GM15510 (cell line): ENCODE measurements around the gene SEMA3E.

ENCODE experiments used
- POLR2A ChIP-seq: IDR thresholded peaks from 3 replicates; pipeline ENCODE4 v1.6.1; 2011; ENCODE audit warnings: borderline replicate concordance; ENCODE audit not compliant: insufficient read length; ENCODE audit errors: extremely low read depth

The SEMA3E gene

GRCh38 chr7:83599131-83599530, 49.8 kb downstream of the SEMA3E start:
- no peak for TF ChIP-seq POLR2A

GRCh38 chr7:83593921-83594475, 54.9 kb downstream of the SEMA3E start:
- TF ChIP-seq POLR2A, result no peak

GRCh38 chr7:83588602-83589240, 60.2 kb downstream of the SEMA3E start:
- no peak for TF ChIP-seq POLR2A

GRCh38 chr7:83586281-83586680, 62.7 kb downstream of the SEMA3E start:
- TF ChIP-seq POLR2A, result no peak

- no peak for TF ChIP-seq POLR2A
Measured at GRCh38 chr7:83581667-83582435, 67.1 kb downstream of the SEMA3E start.

- no peak for TF ChIP-seq POLR2A
Measured at GRCh38 chr7:83579740-83580139, 69.2 kb downstream of the SEMA3E start.

GRCh38 chr7:83575436-83575835, 73.5 kb downstream of the SEMA3E start:
- TF ChIP-seq POLR2A, result no peak

- no peak for TF ChIP-seq POLR2A
Measured at GRCh38 chr7:83574616-83575015, 74.3 kb downstream of the SEMA3E start.

GRCh38 chr7:83562960-83563359, 86.0 kb downstream of the SEMA3E start:
- TF ChIP-seq POLR2A, result no peak

- TF ChIP-seq POLR2A, result no peak
Measured at GRCh38 chr7:83562289-83562688, 86.7 kb downstream of the SEMA3E start.

- no peak for TF ChIP-seq POLR2A
Measured at GRCh38 chr7:83559887-83560286, 89.1 kb downstream of the SEMA3E start.

GRCh38 chr7:83550100-83550499, 98.8 kb downstream of the SEMA3E start:
- TF ChIP-seq POLR2A, result no peak

GRCh38 chr7:83548250-83548649, 100.7 kb downstream of the SEMA3E start:
- no peak for TF ChIP-seq POLR2A

GRCh38 chr7:83547526-83547925, 101.4 kb downstream of the SEMA3E start:
- TF ChIP-seq POLR2A, result no peak

GRCh38 chr7:83546586-83546985, 102.4 kb downstream of the SEMA3E start:
- no peak for TF ChIP-seq POLR2A
